EH (cell line): ENCODE measurements around the gene ENDOV.

ENCODE experiments used
- DNase-seq: peaks from one replicate; pipeline ENCODE4 v3.0.0-alpha.2; 2015; ENCODE audit warnings: low read depth

The ENDOV gene

GRCh38 chr17:80416260-80416939, 1.4 kb downstream of the ENDOV start:
- no peak for DNase-seq

- no peak for DNase-seq
Measured at GRCh38 chr17:80416940-80417293, 1.9 kb downstream of the ENDOV start.

- no peak for DNase-seq
Measured at GRCh38 chr17:80418589-80418988, 3.6 kb downstream of the ENDOV start.

- no peak for DNase-seq
Measured at GRCh38 chr17:80419255-80419654, 4.3 kb downstream of the ENDOV start.

GRCh38 chr17:80421381-80422090, 6.6 kb downstream of the ENDOV start:
- no peak for DNase-seq

- DNase-seq: no peak
Measured at GRCh38 chr17:80422276-80422675, 7.3 kb downstream of the ENDOV start.

GRCh38 chr17:80422981-80423380, 8.0 kb downstream of the ENDOV start:
- DNase-seq: no peak

GRCh38 chr17:80423536-80424225, 8.7 kb downstream of the ENDOV start:
- no peak for DNase-seq

GRCh38 chr17:80424261-80424660, 9.3 kb downstream of the ENDOV start:
- DNase-seq: no peak

GRCh38 chr17:80424878-80425765, 10.2 kb downstream of the ENDOV start:
- DNase-seq: no peak

GRCh38 chr17:80425835-80426426, 11.0 kb downstream of the ENDOV start:
- DNase-seq: no peak

- peak; percentile 63 for DNase-seq
Measured at GRCh38 chr17:80426671-80427326, 11.8 kb downstream of the ENDOV start.

- DNase-seq: no peak
Measured at GRCh38 chr17:80427366-80428282, 12.7 kb downstream of the ENDOV start.

GRCh38 chr17:80428363-80428762, 13.4 kb downstream of the ENDOV start:
- DNase-seq: no peak

- no peak for DNase-seq
Measured at GRCh38 chr17:80428796-80429195, 13.8 kb downstream of the ENDOV start.

GRCh38 chr17:80429356-80430275, 14.6 kb downstream of the ENDOV start:
- DNase-seq: no peak

- DNase-seq: no peak
Measured at GRCh38 chr17:80430446-80431245, 15.7 kb downstream of the ENDOV start.
